22Rv1 (cell line): ENCODE data around the gene SPACA5.
"Not testable (repeated sequence)": the region's sequence is repeated elsewhere in the genome, so short reads cannot be mapped to it uniquely, and the experiment has no call there.

Experiments
- H3K27ac ChIP-seq: fragments of 450-650 bp; 2 replicates; pipeline ENCODE4 v1.5.1; 2017
- ZFX ChIP-seq: fragments of 450-650 bp; IDR thresholded peaks from 2 replicates; pipeline ENCODE4 v1.6.1; 2017; ENCODE audit warnings: antibody characterized with exemption, borderline replicate concordance
- TF ChIP-seq, protein P1 (sequence below): fragments of 450-650 bp; IDR thresholded peaks from 2 replicates; pipeline ENCODE4 v1.5.1; 2017; ENCODE audit warnings: mild to moderate bottlenecking

Gene SPACA5

DNA sequence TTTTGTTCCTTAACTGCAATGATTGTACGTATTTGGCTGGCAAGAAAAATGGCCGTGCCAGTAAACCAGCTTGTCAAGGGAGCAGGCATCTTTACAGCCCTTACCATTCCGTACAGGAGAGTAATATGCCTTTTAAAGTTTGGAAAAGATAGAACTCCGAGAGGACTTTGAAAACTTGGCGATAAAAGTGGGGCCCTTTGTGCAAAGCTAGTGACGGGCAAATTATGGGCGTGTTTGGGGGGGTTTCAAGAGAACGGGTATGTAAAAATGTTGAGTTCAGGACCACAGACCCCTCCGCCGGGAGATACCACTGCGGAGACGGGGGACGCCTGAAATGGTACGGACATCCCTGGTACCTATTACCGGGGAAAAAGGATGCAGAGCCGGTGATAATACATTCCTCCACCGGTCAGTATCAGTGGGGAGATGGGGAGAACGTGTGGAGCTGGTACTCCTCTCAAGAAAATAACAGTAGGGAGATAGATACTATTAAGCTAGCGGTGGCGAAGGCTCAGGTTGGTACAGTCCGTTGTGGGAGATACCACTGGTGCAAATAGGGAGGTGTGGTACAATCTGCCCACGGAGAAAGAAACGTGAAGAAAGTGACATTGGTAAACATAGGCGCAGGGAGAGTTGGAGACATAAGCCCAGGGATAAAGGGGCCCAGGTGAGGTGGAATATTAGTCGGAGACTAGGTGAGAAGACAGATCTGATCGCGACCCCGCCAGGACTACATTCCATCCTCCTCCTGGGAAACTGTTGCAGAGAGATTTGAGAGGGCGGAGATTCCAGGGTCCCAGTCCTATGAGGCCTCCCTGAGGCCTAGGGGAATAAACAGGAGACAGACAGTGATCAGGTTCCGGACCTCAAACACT lies 14.5 kb downstream of the SPACA5 start:
- peak overlapping the region; percentile 67 for H3K27ac ChIP-seq
- no peak for TF ChIP-seq ZFX
- TF ChIP-seq, protein P1, sequence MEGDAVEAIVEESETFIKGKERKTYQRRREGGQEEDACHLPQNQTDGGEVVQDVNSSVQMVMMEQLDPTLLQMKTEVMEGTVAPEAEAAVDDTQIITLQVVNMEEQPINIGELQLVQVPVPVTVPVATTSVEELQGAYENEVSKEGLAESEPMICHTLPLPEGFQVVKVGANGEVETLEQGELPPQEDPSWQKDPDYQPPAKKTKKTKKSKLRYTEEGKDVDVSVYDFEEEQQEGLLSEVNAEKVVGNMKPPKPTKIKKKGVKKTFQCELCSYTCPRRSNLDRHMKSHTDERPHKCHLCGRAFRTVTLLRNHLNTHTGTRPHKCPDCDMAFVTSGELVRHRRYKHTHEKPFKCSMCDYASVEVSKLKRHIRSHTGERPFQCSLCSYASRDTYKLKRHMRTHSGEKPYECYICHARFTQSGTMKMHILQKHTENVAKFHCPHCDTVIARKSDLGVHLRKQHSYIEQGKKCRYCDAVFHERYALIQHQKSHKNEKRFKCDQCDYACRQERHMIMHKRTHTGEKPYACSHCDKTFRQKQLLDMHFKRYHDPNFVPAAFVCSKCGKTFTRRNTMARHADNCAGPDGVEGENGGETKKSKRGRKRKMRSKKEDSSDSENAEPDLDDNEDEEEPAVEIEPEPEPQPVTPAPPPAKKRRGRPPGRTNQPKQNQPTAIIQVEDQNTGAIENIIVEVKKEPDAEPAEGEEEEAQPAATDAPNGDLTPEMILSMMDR: no peak

DNA sequence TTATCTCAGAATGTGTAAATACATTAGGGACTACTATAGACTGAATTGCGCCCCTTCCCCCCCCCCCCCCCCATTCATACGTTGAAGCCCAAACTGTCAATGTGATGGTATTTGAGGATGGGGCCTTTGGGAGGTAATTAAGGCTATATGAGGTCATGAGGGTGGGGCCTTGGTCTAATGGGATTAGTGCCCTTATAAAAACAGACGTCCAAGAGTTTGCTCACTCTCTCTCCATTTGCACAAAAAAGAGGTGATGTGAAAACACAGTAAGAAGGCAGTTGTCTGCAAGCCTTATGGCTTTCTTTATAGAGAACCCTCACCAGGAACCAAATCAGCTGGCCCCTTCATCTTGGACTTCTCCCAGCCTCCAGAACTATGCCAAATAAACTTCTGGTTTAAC lies 15.3 kb downstream of the SPACA5 start:
- H3K27ac ChIP-seq: no peak overlapping the region
- TF ChIP-seq, protein P1: no peak
- no peak for TF ChIP-seq ZFX

DNA sequence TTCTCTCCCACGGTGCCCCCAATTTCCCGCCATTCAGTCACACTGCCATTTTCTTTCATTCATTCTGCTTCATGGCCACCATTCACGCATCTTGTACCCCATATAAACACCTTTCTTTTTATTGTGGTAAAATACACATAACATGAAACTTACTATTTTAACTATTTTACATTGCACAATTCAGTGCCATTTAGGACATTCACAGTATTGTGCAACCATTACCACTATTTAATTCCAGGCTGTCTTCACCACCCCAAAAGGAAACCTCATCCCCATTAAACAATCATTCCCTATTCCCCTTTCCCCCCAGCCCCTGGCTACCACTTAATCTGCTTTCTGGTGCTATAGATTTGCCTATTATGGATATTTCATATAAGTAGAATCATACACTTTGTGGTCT lies 15.9 kb downstream of the SPACA5 start:
- H3K27ac ChIP-seq: no peak overlapping the region
- TF ChIP-seq, protein P1: no peak
- no peak for TF ChIP-seq ZFX

DNA sequence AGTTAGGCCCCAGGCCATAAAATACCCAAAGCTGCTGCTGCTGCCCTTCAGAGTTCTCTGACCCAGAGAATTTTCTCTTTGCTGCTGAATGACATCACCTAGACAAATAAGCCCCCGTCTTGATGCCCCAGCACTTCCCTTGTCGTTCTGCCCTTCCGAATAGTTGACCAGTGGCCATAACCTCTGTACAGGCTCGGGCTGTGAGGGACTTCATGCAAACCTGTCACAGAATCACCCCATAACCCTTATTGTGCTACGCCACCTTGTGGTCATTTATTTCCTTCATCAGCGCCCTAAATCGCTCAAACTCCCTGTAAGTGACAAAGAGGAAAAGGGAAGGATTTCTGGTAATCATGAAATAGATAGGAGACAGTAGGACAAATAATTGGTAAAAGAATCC lies 18.8 kb downstream of the SPACA5 start:
- no peak overlapping the region for H3K27ac ChIP-seq
- TF ChIP-seq, protein P1: peak; percentile 31; the same call in 1 of the 2 replicates
- no peak for TF ChIP-seq ZFX

DNA sequence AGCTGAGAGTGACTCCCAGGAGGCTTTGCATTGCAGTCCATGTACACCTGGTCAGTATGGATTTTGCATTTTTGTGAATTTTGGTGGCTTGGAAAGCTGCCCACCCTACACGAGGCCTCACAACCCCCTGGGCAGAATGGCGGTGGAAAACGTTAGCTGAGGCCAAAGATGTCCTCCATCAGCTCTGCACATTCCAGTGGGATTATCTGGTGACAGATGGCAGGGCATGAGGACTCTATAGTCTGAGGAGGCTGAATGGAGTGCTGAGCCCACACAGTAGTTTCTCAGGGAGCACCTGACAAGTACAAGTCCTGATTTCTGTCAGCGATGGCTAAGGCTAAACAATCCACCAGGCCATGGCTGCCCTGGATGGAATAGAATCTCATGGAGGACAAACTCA lies 20.8 kb downstream of the SPACA5 start:
- not testable (repeated sequence) for H3K27ac ChIP-seq

DNA sequence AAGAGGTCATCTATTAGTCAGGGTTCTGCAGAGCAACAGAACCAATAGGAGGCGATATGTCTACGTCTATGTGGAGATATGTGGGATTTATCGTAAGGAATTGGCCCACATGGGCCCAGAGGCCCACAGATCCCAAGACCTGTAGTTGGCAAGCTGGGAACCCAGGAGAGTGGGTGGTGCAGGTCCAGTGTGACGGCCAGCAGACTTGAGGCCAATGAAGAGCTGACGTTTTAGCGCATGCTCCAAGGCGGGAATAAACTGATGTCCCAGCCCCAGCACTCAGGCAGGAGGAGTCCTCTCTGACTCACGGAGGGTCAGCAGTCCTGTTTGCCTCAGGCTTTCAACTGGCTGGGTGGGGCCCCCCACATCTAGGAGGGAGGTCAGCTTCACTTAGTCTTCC lies 21.3 kb downstream of the SPACA5 start:
- no peak overlapping the region for H3K27ac ChIP-seq
- TF ChIP-seq ZFX: no peak
- TF ChIP-seq, protein P1: no peak

DNA sequence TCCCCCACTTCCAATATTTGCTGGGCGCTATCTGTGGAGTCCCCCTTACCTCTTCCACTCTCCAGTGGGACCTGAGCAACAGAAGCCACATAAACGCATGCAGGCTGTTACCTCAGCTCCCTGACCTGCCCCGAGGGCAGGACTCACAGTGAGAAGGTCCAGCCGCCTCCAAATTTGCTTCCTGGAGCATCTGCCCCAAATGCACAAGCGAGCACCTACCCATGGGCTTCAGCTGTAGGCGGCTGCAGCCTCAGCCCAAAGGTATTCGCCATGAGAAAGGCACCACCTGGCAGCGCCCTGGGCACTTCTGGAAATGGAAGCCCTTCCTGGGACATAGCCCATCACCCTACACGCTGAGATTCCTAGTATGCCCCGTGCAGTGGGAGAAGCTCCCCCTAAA lies 23.4 kb downstream of the SPACA5 start:
- TF ChIP-seq, protein P1: no peak
- TF ChIP-seq ZFX: no peak

DNA sequence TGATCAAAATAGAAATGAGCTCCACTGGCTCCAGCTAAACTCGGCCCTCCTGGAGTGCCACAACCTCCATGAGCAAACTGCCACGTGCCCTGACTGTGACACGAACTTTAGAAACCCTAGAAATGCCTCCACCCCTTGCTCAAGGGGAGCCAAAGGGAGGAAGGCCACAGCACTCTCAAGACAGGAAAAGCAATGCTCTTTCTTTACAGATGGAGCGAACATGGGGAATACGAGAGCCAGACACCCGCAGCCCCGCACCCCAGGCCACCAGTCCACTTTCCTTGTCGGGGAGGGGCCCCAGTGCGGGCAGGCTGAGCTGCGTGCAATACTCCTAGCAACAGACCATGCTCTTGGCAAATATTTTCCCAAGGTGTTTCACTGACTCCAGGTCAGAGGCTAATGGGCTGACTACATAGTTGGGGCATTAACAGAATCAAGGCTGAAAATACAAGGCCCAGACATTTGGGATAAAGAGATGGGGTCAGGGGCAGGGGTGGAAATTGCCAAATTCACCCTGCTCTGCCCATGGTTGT lies 23.9 kb downstream of the SPACA5 start:
- not testable (repeated sequence) for H3K27ac ChIP-seq

More for the DNA sequence above, 23.4 kb downstream of the SPACA5 start:
- H3K27ac ChIP-seq: no peak overlapping the region
